Stomach (tissue), 4 donors: Measurements from ENCODE around the gene PLEKHH2.

Experiments
- CTCF ChIP-seq, 7 experiments: fragments of 450-650 bp in 4 of 7; fragments of 200-600 bp in 3 of 7; sonication (generic) in 3 of 7; IDR thresholded peaks; one replicate each; pipeline ENCODE4 v1.5.1; 2016 to 2019; ENCODE audit warnings: antibody characterized with exemption in 7 of 7, control low read depth in 2 of 7, mild to moderate bottlenecking in 1 of 7
- EP300 ChIP-seq: sonication (generic); formaldehyde crosslinking; IDR thresholded peaks from one replicate; pipeline ENCODE4 v1.6.1; 2017; ENCODE audit warnings: antibody characterized with exemption
- POLR2A ChIP-seq, 4 donors: fragments of 450-650 bp; IDR thresholded peaks; one replicate each; pipeline ENCODE4 v1.6.1; 2016; ENCODE audit warnings: antibody characterized with exemption in 4 of 4, control low read depth in 2 of 4, mild to moderate bottlenecking in 1 of 4, moderate library complexity in 1 of 4

GRCh38 chr2:43593254-43593653, 43.8 kb upstream of the PLEKHH2 start:
- TF ChIP-seq EP300 (no peak), CTCF (IDR thresholded peaks at IDR 0.05) (no peak), POLR2A (IDR thresholded peaks at IDR 0.05) (no peak)
